Osteoblast (primary cell): Measurements from ENCODE around the gene CELF4. TPM values are rescaled to one million over a fixed set of nuclear protein-coding genes. Genes with fewer than 3 reads are reported as not detected.

ENCODE experiments used
- DNase-seq: peaks from one replicate; pipeline ENCODE4 v3.0.0; 2011; ENCODE audit warnings: low spot score, mixed read lengths; ENCODE audit not compliant: insufficient read length; ENCODE audit errors: missing footprints
- H2AFZ ChIP-seq: 2 replicates; pipeline ENCODE4 v1.6.0; 2011; ENCODE audit warnings: mild to moderate bottlenecking, low read length
- H3K27ac ChIP-seq: 2 replicates; pipeline ENCODE4 v1.5.1; 2011; ENCODE audit warnings: mild to moderate bottlenecking, low read depth, low read length, moderate library complexity
- H3K27me3 ChIP-seq: 2 replicates; pipeline ENCODE4 v1.6.0; 2012; ENCODE audit warnings: mild to moderate bottlenecking, control low read depth, inconsistent platforms, low read length, moderate library complexity; ENCODE audit not compliant: insufficient read depth
- H3K36me3 ChIP-seq: 2 replicates; pipeline ENCODE4 v1.5.1; 2011; ENCODE audit warnings: mild to moderate bottlenecking, low read length, control low read depth, moderate library complexity; ENCODE audit not compliant: insufficient read depth
- H3K4me1 ChIP-seq: 2 replicates; pipeline ENCODE4 v1.5.1; 2011; ENCODE audit warnings: mild to moderate bottlenecking, low read length, control low read depth, moderate library complexity; ENCODE audit not compliant: insufficient read depth
- H3K4me2 ChIP-seq: 2 replicates; pipeline ENCODE4 v1.6.0; 2011; ENCODE audit warnings: mild to moderate bottlenecking, low read length; ENCODE audit not compliant: insufficient read depth
- H3K4me3 ChIP-seq: fragments of 200-600 bp; sonication (generic); 3 replicates; pipeline ENCODE4 v1.5.1; 2012; ENCODE audit warnings: mild to moderate bottlenecking, low read length, inconsistent platforms; ENCODE audit not compliant: insufficient read depth
- H3K79me2 ChIP-seq: 2 replicates; pipeline ENCODE4 v1.6.0; 2012; ENCODE audit warnings: mild to moderate bottlenecking, low read length, control low read depth, inconsistent platforms; ENCODE audit not compliant: insufficient read depth
- H3K9me3 ChIP-seq: 2 replicates; pipeline ENCODE4 v1.5.1; 2011; ENCODE audit warnings: low read depth, low read length, control low read depth
- H4K20me1 ChIP-seq: 2 replicates; pipeline ENCODE4 v1.6.0; 2012; ENCODE audit warnings: mild to moderate bottlenecking, low read length, control low read depth; ENCODE audit not compliant: insufficient read depth
- total RNA-seq: library from RNA; depleted of rRNA; stranded (reverse); fragments of >200 nt; gene quantifications from 2 replicates; pipeline ENCODE4 v1.2.3, GENCODE V29; 2012
- TF ChIP-seq, protein P1 (sequence below): IDR thresholded peaks from 2 replicates; pipeline ENCODE4 v1.5.1; 2011; ENCODE audit warnings: mild to moderate bottlenecking, low read depth, low read length, moderate library complexity; ENCODE audit errors: extremely low read depth

Gene CELF4
- total RNA-seq, 1 donor: not detected

DNA sequence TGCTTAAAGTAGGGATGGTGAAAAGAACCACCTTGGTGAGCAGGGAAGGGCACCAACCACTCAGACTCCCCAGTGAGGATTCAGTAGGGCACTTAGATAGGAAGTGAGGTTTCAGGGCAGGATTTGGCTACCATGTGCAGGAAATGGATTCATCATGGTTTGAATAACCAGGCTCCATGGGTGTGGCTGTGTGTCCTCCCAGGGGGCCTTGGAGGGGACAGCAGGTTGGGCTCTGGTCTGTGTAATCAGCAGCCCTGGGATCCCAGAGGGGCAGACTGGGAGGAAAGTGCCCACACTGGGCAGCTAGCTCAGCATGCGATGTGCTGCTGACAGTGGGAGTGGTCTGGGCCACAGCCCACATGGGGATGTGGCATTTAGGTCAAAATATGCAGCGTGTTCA, 224.6 kb downstream of the CELF4 start:
- Histone ChIP-seq H3K4me2 (no peak overlapping the region), H3K4me3 (no peak overlapping the region), H2AFZ (no peak overlapping the region), H3K9me3 (no peaks in the 10 kb centered on the region), H4K20me1 (no peaks in the 10 kb centered on the region), H3K27ac (no peak overlapping the region), H3K79me2 (no peaks in the 10 kb centered on the region), H3K27me3 (peaks cover 8% of the 10 kb centered on the region), H3K4me1 (no peaks in the 10 kb centered on the region), H3K36me3 (no peaks in the 10 kb centered on the region)
- DNase-seq: peak; percentile 57
- TF ChIP-seq, protein P1, sequence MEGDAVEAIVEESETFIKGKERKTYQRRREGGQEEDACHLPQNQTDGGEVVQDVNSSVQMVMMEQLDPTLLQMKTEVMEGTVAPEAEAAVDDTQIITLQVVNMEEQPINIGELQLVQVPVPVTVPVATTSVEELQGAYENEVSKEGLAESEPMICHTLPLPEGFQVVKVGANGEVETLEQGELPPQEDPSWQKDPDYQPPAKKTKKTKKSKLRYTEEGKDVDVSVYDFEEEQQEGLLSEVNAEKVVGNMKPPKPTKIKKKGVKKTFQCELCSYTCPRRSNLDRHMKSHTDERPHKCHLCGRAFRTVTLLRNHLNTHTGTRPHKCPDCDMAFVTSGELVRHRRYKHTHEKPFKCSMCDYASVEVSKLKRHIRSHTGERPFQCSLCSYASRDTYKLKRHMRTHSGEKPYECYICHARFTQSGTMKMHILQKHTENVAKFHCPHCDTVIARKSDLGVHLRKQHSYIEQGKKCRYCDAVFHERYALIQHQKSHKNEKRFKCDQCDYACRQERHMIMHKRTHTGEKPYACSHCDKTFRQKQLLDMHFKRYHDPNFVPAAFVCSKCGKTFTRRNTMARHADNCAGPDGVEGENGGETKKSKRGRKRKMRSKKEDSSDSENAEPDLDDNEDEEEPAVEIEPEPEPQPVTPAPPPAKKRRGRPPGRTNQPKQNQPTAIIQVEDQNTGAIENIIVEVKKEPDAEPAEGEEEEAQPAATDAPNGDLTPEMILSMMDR: no peak

DNA sequence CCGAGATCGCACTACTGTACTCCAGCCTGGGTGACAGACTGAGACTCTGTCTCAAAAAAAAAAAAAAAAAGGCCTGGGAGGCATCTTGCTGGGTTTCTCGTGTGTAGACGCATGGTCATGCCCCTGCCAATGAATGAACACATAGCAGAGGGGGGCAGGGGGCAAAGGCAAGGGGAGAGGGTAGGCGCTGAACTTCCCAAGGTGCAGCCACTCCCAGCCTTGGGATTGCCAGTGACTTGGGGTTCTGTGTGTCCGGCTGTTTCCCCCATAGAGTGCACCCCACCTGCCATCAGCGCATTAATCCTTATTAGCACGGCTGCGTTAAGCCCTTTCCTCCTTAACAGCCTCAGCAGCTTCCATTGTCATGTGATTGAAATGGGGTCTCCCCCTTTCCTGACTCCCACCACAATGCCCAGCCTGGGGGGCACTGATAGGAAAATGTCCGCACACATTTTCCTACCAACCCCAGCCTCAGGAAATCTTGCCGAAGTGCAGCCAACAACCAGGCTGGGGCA, 225.8 kb downstream of the CELF4 start:
- Histone ChIP-seq H3K27me3 (peaks cover 8% of the 10 kb centered on the region), H3K4me2 (no peak overlapping the region), H3K4me1 (no peaks in the 10 kb centered on the region), H3K79me2 (no peaks in the 10 kb centered on the region), H2AFZ (no peak overlapping the region), H3K9me3 (no peaks in the 10 kb centered on the region), H4K20me1 (no peaks in the 10 kb centered on the region), H3K36me3 (no peaks in the 10 kb centered on the region), H3K4me3 (no peak overlapping the region), H3K27ac (no peak overlapping the region)
- peak; percentile 67 for DNase-seq
- TF ChIP-seq, protein P1: no peak

DNA sequence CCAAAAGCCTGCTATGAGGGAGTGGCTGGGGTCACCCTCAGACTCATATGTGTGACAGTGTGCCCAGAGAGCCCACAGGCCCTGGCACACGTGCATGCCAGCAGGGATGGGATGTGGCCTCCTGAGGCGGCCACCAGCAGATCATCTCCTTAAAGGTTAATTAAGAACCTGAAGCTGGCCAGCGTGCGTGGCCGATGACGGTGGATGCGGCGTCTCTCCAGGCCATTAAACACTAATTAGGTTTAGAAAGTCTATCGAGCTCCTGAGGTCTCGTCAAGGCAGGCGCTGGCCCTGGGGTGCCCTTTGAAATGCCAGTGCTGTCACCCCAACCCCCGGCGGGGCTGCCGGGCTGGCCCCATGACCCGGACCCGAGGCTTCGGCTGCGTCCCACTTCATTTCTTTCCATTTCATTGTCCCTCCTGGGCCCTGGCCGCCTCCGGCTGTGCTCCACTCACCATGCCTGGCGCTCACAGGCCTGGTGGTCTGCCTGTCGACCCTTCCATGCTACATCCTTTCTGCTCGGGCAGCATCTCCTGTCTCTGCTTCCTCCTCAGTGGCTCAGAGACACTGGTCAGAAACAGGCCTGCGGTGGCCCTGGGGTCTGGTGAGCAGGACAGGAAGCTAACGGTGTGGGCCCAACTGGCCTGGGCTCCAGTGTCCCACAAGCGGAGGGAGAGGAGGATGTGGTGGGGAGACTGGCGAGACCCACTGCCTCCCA, 228.9 kb downstream of the CELF4 start:
- DNase-seq: peak; percentile 54
- TF ChIP-seq, protein P1: no peak
- H3K27ac ChIP-seq: no peak overlapping the region

DNA sequence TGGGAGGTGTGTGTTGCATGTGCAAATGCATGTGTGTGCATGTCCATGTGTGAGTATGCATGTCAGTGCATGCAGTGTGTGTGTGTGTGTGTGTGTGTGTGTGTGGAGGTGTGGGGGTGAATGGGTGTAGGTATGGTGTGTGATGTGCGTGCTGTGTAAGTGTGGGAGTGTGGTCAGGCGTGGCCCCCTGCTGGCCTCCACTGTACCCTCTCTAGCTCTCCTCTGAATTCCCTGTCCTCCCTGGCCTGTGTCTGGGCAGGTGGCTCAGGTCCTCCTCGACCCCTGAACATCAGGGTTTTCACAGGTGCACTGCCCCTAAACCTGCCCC, 230.2 kb downstream of the CELF4 start:
- H3K79me2 ChIP-seq: no peaks in the 10 kb centered on the region
- no peak for DNase-seq
- TF ChIP-seq, protein P1: peak; percentile 30
- H3K36me3 ChIP-seq: no peaks in the 10 kb centered on the region
- H3K9me3 ChIP-seq: no peaks in the 10 kb centered on the region
- no peaks in the 10 kb centered on the region for H4K20me1 ChIP-seq
- no peaks in the 10 kb centered on the region for H3K27me3 ChIP-seq
- H2AFZ ChIP-seq: peak overlapping the region; percentile 72
- H3K4me3 ChIP-seq: no peak overlapping the region
- peaks cover 5% of the 10 kb centered on the region for H3K4me1 ChIP-seq
- peak overlapping the region; percentile 58 for H3K4me2 ChIP-seq
- H3K27ac ChIP-seq: no peak overlapping the region

More for the DNA sequence above, 228.9 kb downstream of the CELF4 start:
- no peaks in the 10 kb centered on the region for H3K9me3 ChIP-seq
- no peak overlapping the region for H3K4me3 ChIP-seq
- no peak overlapping the region for H2AFZ ChIP-seq
- peaks cover 5% of the 10 kb centered on the region for H3K4me1 ChIP-seq
- no peaks in the 10 kb centered on the region for H3K36me3 ChIP-seq
- no peaks in the 10 kb centered on the region for H3K79me2 ChIP-seq
- H4K20me1 ChIP-seq: no peaks in the 10 kb centered on the region
- H3K27me3 ChIP-seq: no peaks in the 10 kb centered on the region
- no peak overlapping the region for H3K4me2 ChIP-seq
